PC-3 (cell line): ENCODE measurements around the gene CSK. TPM values are rescaled to one million over a fixed set of nuclear protein-coding genes. Genes with fewer than 3 reads are reported as not detected.
A peak's percentile ranks its signal among the peaks of the same experiment; 100 is the strongest.

ENCODE experiments used
- ATAC-seq: fragments of 200-7000 bp; cut with Tn5 transposase; 2 replicates; pipeline ENCODE4 v1.9.1; 2020; ENCODE audit warnings: mild to moderate bottlenecking, moderate library complexity
- BruUV-seq: library from RNA; stranded (reverse); fragments of 400-500 nt; replicated peaks from 2 replicates; lab custom pipeline; 2021; lab: Mats Ljungman, UMichigan
- CTCF ChIA-PET: fragments of 300-600 bp; sonication (Branson Sonifier 250); formaldehyde crosslinking; loops from one replicate; lab custom pipeline; 2022; ENCODE audit warnings: antibody characterized with exemption; lab: Charles Lee
- POLR2A ChIA-PET: fragments of 300-600 bp; sonication (Branson Sonifier 250); formaldehyde crosslinking; loops from one replicate; lab custom pipeline; 2022; ENCODE audit warnings: antibody characterized with exemption; ENCODE audit not compliant: unreplicated experiment; lab: Charles Lee
- DNase-seq: peaks from one replicate; pipeline ENCODE4 v3.0.0-alpha.2; 2015
- H2AFZ ChIP-seq: fragments of 300-600 bp; sonication (generic); 2 replicates; pipeline ENCODE4 v1.6.0; 2016; ENCODE audit warnings: antibody characterized with exemption, low read length
- H3F3A ChIP-seq: fragments of 300-600 bp; sonication (generic); one replicate; pipeline ENCODE4 v1.6.0; 2017; ENCODE audit warnings: antibody characterized with exemption, low read length, control low read depth, mild to moderate bottlenecking; ENCODE audit not compliant: unreplicated experiment
- H3K27ac ChIP-seq: fragments of 300-600 bp; sonication (generic); 2 replicates; pipeline ENCODE4 v1.5.1; 2016; ENCODE audit warnings: mild to moderate bottlenecking, low read length
- H3K27me3 ChIP-seq: fragments of 300-600 bp; sonication (generic); 2 replicates; pipeline ENCODE4 v1.6.1; 2016; ENCODE audit warnings: low read length, mixed read lengths
- H3K36me3 ChIP-seq: fragments of 300-600 bp; sonication (generic); 2 replicates; pipeline ENCODE4 v1.6.1; 2016; ENCODE audit warnings: low read depth, mixed run types, low read length, mixed read lengths
- H3K4me1 ChIP-seq: fragments of 300-600 bp; sonication (generic); 2 replicates; pipeline ENCODE4 v1.5.1; 2016; ENCODE audit warnings: low read length; ENCODE audit not compliant: insufficient read depth
- H3K4me2 ChIP-seq: fragments of 300-600 bp; sonication (generic); 2 replicates; pipeline ENCODE4 v1.6.0; 2016; ENCODE audit warnings: low read length
- H3K4me3 ChIP-seq: fragments of 300-600 bp; sonication (generic); 2 replicates; pipeline ENCODE4 v1.5.1; 2016; ENCODE audit warnings: mild to moderate bottlenecking, low read length, mixed read lengths
- H3K79me2 ChIP-seq: fragments of 300-600 bp; sonication (generic); 2 replicates; pipeline ENCODE4 v1.6.1; 2017; ENCODE audit warnings: low read length, mixed read lengths
- H3K9ac ChIP-seq: fragments of 300-600 bp; sonication (generic); 2 replicates; pipeline ENCODE4 v1.6.0; 2016; ENCODE audit warnings: mild to moderate bottlenecking, low read length
- H3K9me2 ChIP-seq: fragments of 300-600 bp; sonication (generic); replicated peaks from 2 replicates; pipeline ENCODE4 v1.6.1; 2016; ENCODE audit warnings: mixed run types, low read length, mixed read lengths
- H3K9me3 ChIP-seq: fragments of 300-600 bp; sonication (generic); 2 replicates; pipeline ENCODE4 v1.6.1; 2016; ENCODE audit warnings: low read length, mixed read lengths
- H4K20me1 ChIP-seq: fragments of 300-600 bp; sonication (generic); 2 replicates; pipeline ENCODE4 v1.6.1; 2016; ENCODE audit warnings: low read length, mixed read lengths
- EZH2 ChIP-seq: fragments of 300-600 bp; sonication (generic); IDR thresholded peaks from one replicate; pipeline ENCODE4 v1.6.1; 2017; ENCODE audit warnings: antibody characterized with exemption, mild to moderate bottlenecking, low read length; ENCODE audit not compliant: unreplicated experiment
- EZH2phosphoT487 ChIP-seq: fragments of 300-600 bp; sonication (generic); IDR thresholded peaks from 2 replicates; pipeline ENCODE4 v1.6.1; 2018; ENCODE audit warnings: mild to moderate bottlenecking, antibody characterized with exemption, low read length, borderline replicate concordance
- intact Hi-C: fragments of 100-400 bp; cut with micrococcal nuclease; formaldehyde crosslinking; loops from 2 replicates; pipeline ENCODE4 v1.9.0; 2023
- total RNA-seq: library from RNA; depleted of rRNA; stranded (reverse); fragments of >200 nt; gene quantifications from 2 replicates; pipeline ENCODE4 v1.2.3, GENCODE V29; 2014
- TF ChIP-seq, protein P1 (sequence below): fragments of 300-600 bp; sonication (generic); conservative IDR thresholded peaks from 2 replicates; pipeline ENCODE4 v1.5.1; 2017; ENCODE audit warnings: antibody characterized with exemption, low read depth, mild to moderate bottlenecking, low read length

Gene CSK
- total RNA-seq, 1 experiment from 2014 or later, result 38.0 TPM

DNA sequence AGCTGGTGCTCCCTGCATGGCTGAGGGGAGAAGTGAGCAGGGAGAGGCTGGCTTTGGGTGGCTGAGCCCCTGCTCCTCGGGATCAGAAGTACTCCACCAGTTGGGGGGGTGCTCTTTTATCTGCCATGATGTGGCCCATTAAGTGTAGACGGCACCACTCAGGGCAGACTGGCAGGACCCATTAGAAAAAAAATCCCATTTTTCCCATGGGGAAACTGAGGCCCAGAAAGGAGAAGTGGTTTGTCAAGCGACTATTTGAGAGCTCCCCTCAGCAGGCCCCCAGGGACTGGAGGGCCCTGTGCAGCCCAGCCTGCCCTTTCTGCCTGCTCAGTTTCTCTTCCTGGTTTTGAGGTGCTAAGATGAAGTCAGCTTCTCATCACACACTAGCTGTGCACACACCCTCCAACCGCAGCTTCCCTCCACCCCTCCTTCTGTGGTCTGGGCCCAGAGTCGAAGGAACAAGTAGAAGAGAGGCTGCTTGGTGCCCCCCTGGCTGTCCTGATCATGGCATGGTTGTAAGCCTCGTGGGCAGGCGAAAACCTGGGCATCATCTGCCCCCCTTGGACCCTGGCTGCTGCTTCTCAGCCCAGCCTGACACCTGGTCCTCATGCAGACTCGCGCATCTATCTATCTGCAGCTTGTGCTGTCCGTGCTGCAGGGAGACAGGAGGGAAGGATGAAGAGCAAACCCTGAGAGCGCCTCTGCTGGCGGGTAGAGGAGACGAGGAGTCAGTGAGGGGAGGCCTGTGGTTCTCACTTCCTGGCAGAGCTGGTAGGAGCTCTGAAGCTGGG, 5.6 kb downstream of the CSK start:
- H3K4me1 ChIP-seq, result peaks cover 24% of the 10 kb centered on the region
- DNase-seq, result no peak
- H3K9me2 ChIP-seq, result no peaks in the 10 kb centered on the region

DNA sequence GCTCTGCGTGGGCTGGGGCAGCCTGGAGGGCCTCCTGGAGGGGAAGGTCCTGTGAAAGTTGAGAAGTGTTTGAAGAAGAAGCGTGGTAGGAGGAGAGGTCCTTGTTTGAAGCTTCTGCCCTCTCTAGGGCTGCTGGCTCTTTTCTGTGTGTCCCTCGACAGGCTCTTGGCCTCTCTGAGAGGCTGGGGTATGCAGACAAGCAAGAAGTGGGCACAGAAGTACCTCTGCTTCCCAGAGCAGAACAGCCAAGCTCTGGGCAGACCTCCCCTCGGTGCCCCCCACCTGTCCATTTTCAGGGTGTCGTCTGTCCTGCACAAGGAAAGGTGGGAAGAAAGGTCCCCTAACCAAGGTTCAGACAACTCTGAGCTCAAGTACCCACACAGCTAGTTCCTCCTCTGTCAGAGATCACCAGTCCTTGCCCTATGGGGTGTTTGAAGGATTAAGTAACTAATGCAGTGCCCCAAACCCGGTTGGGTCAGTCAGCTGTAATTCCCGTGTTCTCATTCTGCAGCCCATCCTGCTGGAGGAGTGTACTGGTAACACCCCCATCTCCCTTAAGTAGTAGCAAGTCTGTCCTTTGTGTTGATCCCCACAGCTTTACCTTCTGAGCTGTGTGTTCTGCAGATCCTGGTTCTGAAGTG, 6.3 kb downstream of the CSK start:
- Histone ChIP-seq H3K9me3 (no peaks in the 10 kb centered on the region), H4K20me1 (peaks cover 31% of the 10 kb centered on the region; the same call in 1 of the 2 replicates), H3K4me2 (no peak overlapping the region), H3K27ac (no peak overlapping the region), H3K4me1 (peaks cover 20% of the 10 kb centered on the region), H3K4me3 (no peak overlapping the region), H3K36me3 (no peaks in the 10 kb centered on the region; the same call in 1 of the 2 replicates), H2AFZ (no peak overlapping the region), H3K9me2 (no peaks in the 10 kb centered on the region), H3F3A (no peaks in the 10 kb centered on the region), H3K79me2 (peaks cover 99% of the 10 kb centered on the region), H3K27me3 (no peaks in the 10 kb centered on the region), H3K9ac (no peak overlapping the region)
- DNase-seq, result no peak
- BruUV-seq, result no TSS peak
- POLR2A ChIA-PET, result interaction anchor here (0.6 kb wide), 1 partner anchor 133 kb away, joined by 11 read pairs; no protein-coding TSS in a partner anchor
- intact Hi-C loops, result no loop called here
- ATAC-seq, result no peak
- TF ChIP-seq, protein P1, sequence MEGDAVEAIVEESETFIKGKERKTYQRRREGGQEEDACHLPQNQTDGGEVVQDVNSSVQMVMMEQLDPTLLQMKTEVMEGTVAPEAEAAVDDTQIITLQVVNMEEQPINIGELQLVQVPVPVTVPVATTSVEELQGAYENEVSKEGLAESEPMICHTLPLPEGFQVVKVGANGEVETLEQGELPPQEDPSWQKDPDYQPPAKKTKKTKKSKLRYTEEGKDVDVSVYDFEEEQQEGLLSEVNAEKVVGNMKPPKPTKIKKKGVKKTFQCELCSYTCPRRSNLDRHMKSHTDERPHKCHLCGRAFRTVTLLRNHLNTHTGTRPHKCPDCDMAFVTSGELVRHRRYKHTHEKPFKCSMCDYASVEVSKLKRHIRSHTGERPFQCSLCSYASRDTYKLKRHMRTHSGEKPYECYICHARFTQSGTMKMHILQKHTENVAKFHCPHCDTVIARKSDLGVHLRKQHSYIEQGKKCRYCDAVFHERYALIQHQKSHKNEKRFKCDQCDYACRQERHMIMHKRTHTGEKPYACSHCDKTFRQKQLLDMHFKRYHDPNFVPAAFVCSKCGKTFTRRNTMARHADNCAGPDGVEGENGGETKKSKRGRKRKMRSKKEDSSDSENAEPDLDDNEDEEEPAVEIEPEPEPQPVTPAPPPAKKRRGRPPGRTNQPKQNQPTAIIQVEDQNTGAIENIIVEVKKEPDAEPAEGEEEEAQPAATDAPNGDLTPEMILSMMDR, result no peak
- TF ChIP-seq EZH2 (no peak), EZH2phosphoT487 (no peak)
- CTCF ChIA-PET, result no interaction called here

More for the DNA sequence above, 5.6 kb downstream of the CSK start:
- Histone ChIP-seq H3K27me3 (no peaks in the 10 kb centered on the region), H3F3A (no peaks in the 10 kb centered on the region), H3K4me3 (no peak overlapping the region), H3K27ac (no peak overlapping the region), H3K79me2 (peaks cover 99% of the 10 kb centered on the region), H2AFZ (no peak overlapping the region), H3K9ac (no peak overlapping the region), H3K4me2 (no peak overlapping the region), H3K36me3 (no peaks in the 10 kb centered on the region; the same call in 1 of the 2 replicates), H3K9me3 (no peaks in the 10 kb centered on the region), H4K20me1 (peaks cover 29% of the 10 kb centered on the region; the same call in 1 of the 2 replicates)
- no peak for ATAC-seq
- intact Hi-C loops, result no loop called here
- TF ChIP-seq, protein P1, result peak; percentile 28; the same call in 1 of the 2 replicates
- no peak for TF ChIP-seq EZH2
- no TSS peak for BruUV-seq
- ChIA-PET CTCF (no interaction called here), POLR2A (interaction anchor here (0.6 kb wide), 1 partner anchor 133 kb away, joined by 11 read pairs; no protein-coding TSS in a partner anchor)
